NCI-H1694 treated with DMSO at 0.1 percent for 48 hours (cell line): ENCODE data around the gene PLD5.
"Not testable (repeated sequence)": the region's sequence is repeated elsewhere in the genome, so short reads cannot be mapped to it uniquely, and the experiment has no call there.

Experiments used
- DNase-seq: peaks from one replicate; lab custom pipeline; 2025; lab: John Stamatoyannopoulos, UW

The PLD5 gene

GRCh38 chr1:242282758-242283485 lies 241.6 kb downstream of the PLD5 start:
- DNase-seq: not testable (repeated sequence)

GRCh38 chr1:242278406-242278805 lies 246.1 kb downstream of the PLD5 start:
- DNase-seq: not testable (repeated sequence)

GRCh38 chr1:242276769-242277168 lies 247.7 kb downstream of the PLD5 start:
- not testable (repeated sequence) for DNase-seq

GRCh38 chr1:242267004-242267403 lies 257.5 kb downstream of the PLD5 start:
- not testable (repeated sequence) for DNase-seq

- DNase-seq: not testable (repeated sequence)
Observed at GRCh38 chr1:242264419-242264818, 260.1 kb downstream of the PLD5 start.

- no peak for DNase-seq
Observed at GRCh38 chr1:242245255-242245654, 279.2 kb downstream of the PLD5 start.

- peak; percentile 85 for DNase-seq
Observed at GRCh38 chr1:242243472-242243871, 281.0 kb downstream of the PLD5 start.

GRCh38 chr1:242242983-242243382 lies 281.5 kb downstream of the PLD5 start:
- DNase-seq: peak; percentile 96

GRCh38 chr1:242241936-242242335 lies 282.6 kb downstream of the PLD5 start:
- DNase-seq: no peak

- DNase-seq: no peak
Observed at GRCh38 chr1:242240691-242241090, 283.8 kb downstream of the PLD5 start.

- DNase-seq: peak; percentile 57
Observed at GRCh38 chr1:242240077-242240476, 284.4 kb downstream of the PLD5 start.

GRCh38 chr1:242239398-242239797 lies 285.1 kb downstream of the PLD5 start:
- no peak for DNase-seq

GRCh38 chr1:242237051-242237450 lies 287.4 kb downstream of the PLD5 start:
- no peak for DNase-seq

- DNase-seq: no peak
Observed at GRCh38 chr1:242228991-242229390, 295.5 kb downstream of the PLD5 start.

- DNase-seq: no peak
Observed at GRCh38 chr1:242225767-242226573, 298.5 kb downstream of the PLD5 start.

- DNase-seq: not testable (repeated sequence)
Observed at GRCh38 chr1:242224878-242225766, 299.4 kb downstream of the PLD5 start.

GRCh38 chr1:242224461-242224860 lies 300.0 kb downstream of the PLD5 start:
- DNase-seq: no peak

- no peak for DNase-seq
Observed at GRCh38 chr1:242219905-242220304, 304.6 kb downstream of the PLD5 start.

- no peak for DNase-seq
Observed at GRCh38 chr1:242219298-242219901, 305.1 kb downstream of the PLD5 start.

GRCh38 chr1:242216368-242216767 lies 308.1 kb downstream of the PLD5 start:
- no peak for DNase-seq

GRCh38 chr1:242214455-242214854 lies 310.0 kb downstream of the PLD5 start:
- not testable (repeated sequence) for DNase-seq

- not testable (repeated sequence) for DNase-seq
Observed at GRCh38 chr1:242212961-242213360, 311.5 kb downstream of the PLD5 start.
